ENCODE results near the gene BTBD9. TPM values are rescaled to one million over a fixed set of nuclear protein-coding genes. Genes with fewer than 3 reads are reported as not detected.

BTBD9 gene
- total RNA-seq, 1 donor from 2014 or later, result 14.8 TPM

DNA sequence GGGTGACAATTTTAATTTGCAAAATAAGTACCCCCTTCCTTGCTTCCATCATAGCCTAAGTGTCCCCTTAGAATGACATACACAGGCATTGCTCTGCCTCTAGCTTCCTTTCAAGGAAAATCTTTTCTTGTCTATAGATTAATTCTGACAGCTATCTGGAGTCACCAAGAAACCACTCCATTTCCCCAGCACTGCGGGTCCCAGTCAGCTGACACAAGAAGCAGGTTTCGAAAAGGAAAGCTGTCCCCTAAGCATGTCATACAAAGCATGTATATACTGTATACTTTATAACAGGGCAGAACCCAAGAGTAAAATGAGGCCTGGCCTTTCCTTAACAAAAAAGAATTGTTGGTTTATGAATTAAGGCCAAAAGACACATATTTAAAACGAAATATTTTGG is 273.5 kb downstream of the BTBD9 start:
- H3K9me3 Mint-ChIP-seq (ENCODE audit: low read depth), result no peaks in the 10 kb centered on the region
- TF ChIP-seq CTCF (IDR thresholded peaks at IDR 0.05), result no peak
- H3K4me3 Mint-ChIP-seq (ENCODE audit: unreplicated experiment), result no peak overlapping the region
- no peak for DNase-seq (ENCODE audit: low spot score)
- no peaks in the 10 kb centered on the region for H3K36me3 Mint-ChIP-seq (ENCODE audit: low read depth)
- H3K4me1 Mint-ChIP-seq (ENCODE audit: low read depth), result peaks cover 6% of the 10 kb centered on the region
- H3K27me3 Mint-ChIP-seq (ENCODE audit: low read depth), result no peaks in the 10 kb centered on the region
- no peak overlapping the region for H3K27ac Mint-ChIP-seq (ENCODE audit: unreplicated experiment)

DNA sequence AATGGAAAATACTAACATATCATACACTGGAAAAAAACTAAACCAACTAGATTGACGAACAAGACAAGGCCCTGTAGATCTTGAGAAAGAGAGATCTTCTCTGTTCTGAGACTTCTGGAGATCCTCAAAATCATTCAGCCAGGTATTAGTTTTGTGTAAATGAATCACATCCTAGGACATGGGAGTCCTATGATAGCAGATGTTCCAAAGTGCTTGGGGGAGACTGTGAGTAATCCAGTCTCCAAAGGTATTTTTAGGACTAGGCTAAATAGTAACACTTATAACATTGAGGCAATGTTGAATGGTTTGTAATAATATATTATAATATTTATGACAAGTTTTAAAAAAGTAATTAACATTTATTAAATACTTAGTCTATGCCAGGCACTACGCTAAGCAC is 275.0 kb downstream of the BTBD9 start:
- DNase-seq (ENCODE audit: low spot score), result no peak
- no peak for TF ChIP-seq CTCF (IDR thresholded peaks at IDR 0.05)
- Mint-ChIP-seq H3K4me1 (ENCODE audit: low read depth) (peaks cover 10% of the 10 kb centered on the region), H3K9me3 (ENCODE audit: low read depth) (no peaks in the 10 kb centered on the region), H3K27ac (ENCODE audit: unreplicated experiment) (no peak overlapping the region), H3K36me3 (ENCODE audit: low read depth) (no peaks in the 10 kb centered on the region), H3K27me3 (ENCODE audit: low read depth) (no peaks in the 10 kb centered on the region), H3K4me3 (ENCODE audit: unreplicated experiment) (no peak overlapping the region)

- H3K36me3 Mint-ChIP-seq (ENCODE audit: low read depth), result no peaks in the 10 kb centered on the region
- no peaks in the 10 kb centered on the region for H3K9me3 Mint-ChIP-seq (ENCODE audit: low read depth)
- H3K27ac Mint-ChIP-seq (ENCODE audit: unreplicated experiment), result no peak overlapping the region
- peaks cover 10% of the 10 kb centered on the region for H3K4me1 Mint-ChIP-seq (ENCODE audit: low read depth)
- no peaks in the 10 kb centered on the region for H3K27me3 Mint-ChIP-seq (ENCODE audit: low read depth)
- H3K4me3 Mint-ChIP-seq (ENCODE audit: unreplicated experiment), result no peak overlapping the region
- no peak for DNase-seq (ENCODE audit: low spot score)
- no peak for TF ChIP-seq CTCF (IDR thresholded peaks at IDR 0.05)
Measured at GRCh38 chr6:38364127-38364526, 275.6 kb downstream of the BTBD9 start.

GRCh38 chr6:38355519-38355918 is 284.2 kb downstream of the BTBD9 start:
- no peak for TF ChIP-seq CTCF (IDR thresholded peaks at IDR 0.05)
- Mint-ChIP-seq H3K27ac (ENCODE audit: unreplicated experiment) (no peak overlapping the region), H3K4me3 (ENCODE audit: unreplicated experiment) (no peak overlapping the region), H3K27me3 (ENCODE audit: low read depth) (peaks cover 2% of the 10 kb centered on the region), H3K36me3 (ENCODE audit: low read depth) (peaks cover 2% of the 10 kb centered on the region), H3K9me3 (ENCODE audit: low read depth) (no peaks in the 10 kb centered on the region), H3K4me1 (ENCODE audit: low read depth) (peaks cover 23% of the 10 kb centered on the region)
- no peak for DNase-seq (ENCODE audit: low spot score)

GRCh38 chr6:38354905-38355304 is 284.8 kb downstream of the BTBD9 start:
- Mint-ChIP-seq H3K27ac (ENCODE audit: unreplicated experiment) (no peak overlapping the region), H3K4me1 (ENCODE audit: low read depth) (peaks cover 27% of the 10 kb centered on the region), H3K9me3 (ENCODE audit: low read depth) (no peaks in the 10 kb centered on the region), H3K4me3 (ENCODE audit: unreplicated experiment) (no peak overlapping the region), H3K36me3 (ENCODE audit: low read depth) (peaks cover 2% of the 10 kb centered on the region), H3K27me3 (ENCODE audit: low read depth) (peaks cover 2% of the 10 kb centered on the region)
- DNase-seq (ENCODE audit: low spot score), result no peak
- no peak for TF ChIP-seq CTCF (IDR thresholded peaks at IDR 0.05)

Measured in chondrocyte (in vitro differentiated cells).